Lower lobe of right lung (tissue), 2 donors: ENCODE data around the gene NTM. TPM values are rescaled to one million over a fixed set of nuclear protein-coding genes. Genes with fewer than 3 reads are reported as not detected.

Experiments
- ATAC-seq, 2 donors: fragments of 200-7000 bp; cut with Tn5 transposase; one replicate each; pipeline ENCODE4 v1.9.1; 2020 to 2022; ENCODE audit warnings: mild to moderate bottlenecking in 2 of 2, moderate library complexity in 2 of 2
- DNase-seq: peaks from one replicate; pipeline ENCODE4 v3.0.0-alpha.2; 2020
- H3K27ac ChIP-seq: fragments of 200-600 bp; one replicate; pipeline ENCODE4 v1.8.0; 2022
- H3K27me3 ChIP-seq: fragments of 200-600 bp; one replicate; pipeline ENCODE4 v1.8.0; 2022; ENCODE audit warnings: low read depth
- H3K36me3 ChIP-seq: fragments of 200-600 bp; one replicate; pipeline ENCODE4 v1.8.0; 2022; ENCODE audit warnings: mild to moderate bottlenecking
- H3K4me1 ChIP-seq: fragments of 200-600 bp; one replicate; pipeline ENCODE4 v1.8.0; 2022
- H3K4me3 ChIP-seq: fragments of 200-600 bp; one replicate; pipeline ENCODE4 v1.8.0; 2022; ENCODE audit warnings: mild to moderate bottlenecking
- H3K9me3 ChIP-seq: fragments of 200-600 bp; one replicate; pipeline ENCODE4 v1.8.0; 2022
- CTCF ChIP-seq: fragments of 200-600 bp; IDR thresholded peaks from one replicate; pipeline ENCODE4 v1.8.0; 2022; ENCODE audit warnings: antibody characterized with exemption, mild to moderate bottlenecking
- intact Hi-C: fragments of 100-400 bp; cut with DNase I; formaldehyde crosslinking; loops from one replicate; pipeline ENCODE4 v1.11.0; 2022
- total RNA-seq: library from RNA; stranded (reverse); fragmentation: NEBNext Ultra II Directional; extraction: Animal tissue kit (Norgen Biotek cat#: 25700); gene quantifications from one replicate; pipeline ENCODE4 v1.2.1, GENCODE V29; 2021
- donor health status: DM: no; HTN: yes; CAD: no; lungs with severe emphysema.

The NTM gene
- total RNA-seq, 1 donor from 2014 or later, result 2.3 TPM

DNA sequence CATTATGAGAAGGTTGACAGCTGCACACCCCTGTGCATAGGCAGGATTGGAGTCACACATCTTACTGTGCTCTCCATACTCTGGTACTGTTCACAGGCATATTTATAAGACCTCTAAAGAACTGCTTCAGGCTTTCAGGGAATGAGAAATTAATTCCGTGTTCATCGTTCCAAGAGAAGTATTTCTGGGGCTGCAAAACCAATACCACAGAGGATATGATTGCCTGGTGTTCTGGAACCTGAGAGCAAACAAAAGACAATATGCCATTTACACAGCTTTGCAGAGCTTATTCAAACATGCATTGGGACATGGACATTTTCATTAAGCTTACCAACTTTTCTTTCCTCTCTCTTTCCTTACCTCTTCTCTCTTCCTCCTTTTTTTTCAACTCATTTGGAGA, 388.7 kb downstream of the NTM start:
- ATAC-seq (no peak), DNase-seq (no peak)
- Histone ChIP-seq H3K4me1 (no peaks in the 10 kb centered on the region), H3K9me3 (no peaks in the 10 kb centered on the region), H3K27me3 (no peaks in the 10 kb centered on the region), H3K27ac (no peak overlapping the region), H3K4me3 (no peak overlapping the region), H3K36me3 (no peaks in the 10 kb centered on the region)
- TF ChIP-seq CTCF, result no peak
- intact Hi-C loops, result no loop called here

DNA sequence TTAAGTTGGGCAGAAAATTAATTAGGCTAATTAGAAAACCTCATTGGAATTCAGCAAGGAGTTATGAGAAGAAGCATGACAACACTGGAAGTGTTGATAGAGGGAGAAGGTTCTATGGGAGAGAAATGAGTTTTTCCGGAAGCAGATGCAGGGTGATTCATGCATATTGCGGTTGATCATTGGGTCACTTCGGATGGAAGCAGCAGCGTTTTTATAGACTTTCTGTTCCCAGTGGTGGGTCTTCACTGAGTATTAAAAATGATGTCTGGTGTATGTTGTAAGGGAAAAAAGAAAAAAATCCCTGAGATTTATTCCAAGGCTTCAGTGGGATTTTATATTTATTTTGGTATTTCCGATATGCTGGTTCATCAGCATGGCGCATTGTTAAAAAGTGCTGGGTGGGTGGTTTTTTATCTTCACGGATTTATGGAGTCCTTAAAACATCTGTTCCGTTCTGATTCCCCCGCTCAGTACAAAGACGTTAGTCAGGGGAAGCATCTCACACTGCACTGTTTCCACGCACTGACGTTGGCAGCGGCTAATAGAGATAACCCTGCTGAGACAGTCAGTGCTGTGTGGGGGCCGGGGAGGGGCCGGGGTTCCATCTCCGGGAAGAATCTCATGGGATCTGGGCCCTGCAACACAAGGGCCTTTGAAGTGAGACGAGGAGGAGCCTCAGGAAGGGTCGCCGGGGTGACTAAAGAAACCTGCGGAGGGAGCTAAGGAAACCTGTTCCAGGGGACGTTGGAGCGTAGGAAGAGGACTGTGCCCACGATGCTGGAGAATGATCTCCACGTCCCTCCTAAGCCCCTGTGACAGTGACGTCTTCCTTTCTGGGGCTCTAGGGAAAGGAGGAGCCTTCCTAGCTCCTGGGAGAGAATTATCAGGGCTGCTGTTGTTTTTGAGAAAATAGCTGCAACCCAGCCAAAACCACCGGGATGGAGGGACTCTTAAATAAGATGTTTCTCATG, 390.0 kb downstream of the NTM start:
- H3K36me3 ChIP-seq, result no peaks in the 10 kb centered on the region
- H3K9me3 ChIP-seq, result no peaks in the 10 kb centered on the region
- ATAC-seq (peak in 1 of 2 donors; percentile 10), DNase-seq (no peak)
- intact Hi-C loops, result no loop called here
- H3K4me3 ChIP-seq, result no peak overlapping the region
- no peak overlapping the region for H3K27ac ChIP-seq
- H3K27me3 ChIP-seq, result no peaks in the 10 kb centered on the region
- no peak for TF ChIP-seq CTCF
- no peaks in the 10 kb centered on the region for H3K4me1 ChIP-seq

- H3K27me3 ChIP-seq, result no peaks in the 10 kb centered on the region
- intact Hi-C loops, result no loop called here
- ATAC-seq, result peak in 1 of 2 donors; percentile 15
- H3K9me3 ChIP-seq, result no peaks in the 10 kb centered on the region
- TF ChIP-seq CTCF, result no peak
- no peaks in the 10 kb centered on the region for H3K36me3 ChIP-seq
- H3K4me1 ChIP-seq, result no peaks in the 10 kb centered on the region
- H3K4me3 ChIP-seq, result no peak overlapping the region
- H3K27ac ChIP-seq, result no peak overlapping the region
- DNase-seq, result no peak
Observed at GRCh38 chr11:131762346-131763110, 392.1 kb downstream of the NTM start.

DNA sequence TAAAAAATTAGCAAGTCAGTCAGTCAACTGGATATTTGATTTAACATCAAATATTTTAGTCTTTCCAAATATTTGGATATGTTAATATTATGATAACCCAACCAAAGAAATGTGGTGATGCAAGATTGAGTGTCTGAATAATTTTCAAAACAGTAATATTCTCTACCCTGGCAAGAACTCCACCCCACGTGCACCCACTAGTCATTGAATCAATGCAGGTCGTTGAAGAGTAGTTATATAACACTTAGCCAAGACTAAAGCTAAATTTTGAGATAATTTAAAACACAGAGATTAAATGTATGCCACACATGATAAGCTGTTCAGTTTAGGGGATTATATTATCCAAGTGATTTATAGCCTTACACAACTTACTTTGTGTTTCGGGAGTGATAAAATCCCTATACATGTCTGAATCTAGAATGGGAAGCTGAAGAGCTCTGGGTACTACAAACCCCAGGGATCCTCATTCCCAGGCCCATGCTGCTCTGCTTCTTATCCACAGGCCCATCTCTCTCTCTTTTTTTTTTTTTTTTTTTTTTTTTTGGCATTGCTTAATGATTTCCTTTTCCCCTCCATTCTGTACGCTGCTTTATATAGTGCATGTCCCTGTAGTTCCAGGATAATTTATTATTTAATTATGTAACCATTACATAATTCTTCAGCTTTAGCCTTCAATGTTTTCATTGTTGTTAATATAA, 392.9 kb downstream of the NTM start:
- Histone ChIP-seq H3K4me1 (no peaks in the 10 kb centered on the region), H3K27ac (no peak overlapping the region), H3K4me3 (no peak overlapping the region), H3K36me3 (no peaks in the 10 kb centered on the region), H3K9me3 (no peaks in the 10 kb centered on the region), H3K27me3 (no peaks in the 10 kb centered on the region)
- ATAC-seq (peak in 1 of 2 donors; percentile 22), DNase-seq (no peak)
- intact Hi-C loops, result no loop called here
- TF ChIP-seq CTCF, result no peak

- no peaks in the 10 kb centered on the region for H3K4me1 ChIP-seq
- DNase-seq (no peak), ATAC-seq (no peak)
- intact Hi-C loops, result no loop called here
- no peak overlapping the region for H3K4me3 ChIP-seq
- H3K27ac ChIP-seq, result no peak overlapping the region
- H3K36me3 ChIP-seq, result no peaks in the 10 kb centered on the region
- no peaks in the 10 kb centered on the region for H3K27me3 ChIP-seq
- H3K9me3 ChIP-seq, result no peaks in the 10 kb centered on the region
- no peak for TF ChIP-seq CTCF
Observed at GRCh38 chr11:131764126-131764525, 393.7 kb downstream of the NTM start.
